Measurements from ENCODE around the gene TYROBP.

- TF ChIP-seq, protein P1, sequence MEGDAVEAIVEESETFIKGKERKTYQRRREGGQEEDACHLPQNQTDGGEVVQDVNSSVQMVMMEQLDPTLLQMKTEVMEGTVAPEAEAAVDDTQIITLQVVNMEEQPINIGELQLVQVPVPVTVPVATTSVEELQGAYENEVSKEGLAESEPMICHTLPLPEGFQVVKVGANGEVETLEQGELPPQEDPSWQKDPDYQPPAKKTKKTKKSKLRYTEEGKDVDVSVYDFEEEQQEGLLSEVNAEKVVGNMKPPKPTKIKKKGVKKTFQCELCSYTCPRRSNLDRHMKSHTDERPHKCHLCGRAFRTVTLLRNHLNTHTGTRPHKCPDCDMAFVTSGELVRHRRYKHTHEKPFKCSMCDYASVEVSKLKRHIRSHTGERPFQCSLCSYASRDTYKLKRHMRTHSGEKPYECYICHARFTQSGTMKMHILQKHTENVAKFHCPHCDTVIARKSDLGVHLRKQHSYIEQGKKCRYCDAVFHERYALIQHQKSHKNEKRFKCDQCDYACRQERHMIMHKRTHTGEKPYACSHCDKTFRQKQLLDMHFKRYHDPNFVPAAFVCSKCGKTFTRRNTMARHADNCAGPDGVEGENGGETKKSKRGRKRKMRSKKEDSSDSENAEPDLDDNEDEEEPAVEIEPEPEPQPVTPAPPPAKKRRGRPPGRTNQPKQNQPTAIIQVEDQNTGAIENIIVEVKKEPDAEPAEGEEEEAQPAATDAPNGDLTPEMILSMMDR (IDR thresholded peaks at IDR 0.05; ENCODE audit: low read depth, low read length): no peak
- no peak for TF ChIP-seq POLR2A (IDR thresholded peaks at IDR 0.05; ENCODE audit: extremely low read depth, insufficient read length)
- TF ChIP-seq, protein P2, sequence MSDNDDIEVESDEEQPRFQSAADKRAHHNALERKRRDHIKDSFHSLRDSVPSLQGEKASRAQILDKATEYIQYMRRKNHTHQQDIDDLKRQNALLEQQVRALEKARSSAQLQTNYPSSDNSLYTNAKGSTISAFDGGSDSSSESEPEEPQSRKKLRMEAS (IDR thresholded peaks at IDR 0.05; ENCODE audit: low read depth, low read length): no peak
Measured at GRCh38 chr19:35904311-35905068, 3.6 kb downstream of the TYROBP start.
